HG03280 (cell line): ENCODE results near the gene GABBR2.

Source experiments
- ATAC-seq: cut with Tn5 transposase; IDR thresholded peaks from one replicate; pipeline ENCODE4 v1.9.1; 2021; ENCODE audit warnings: mild to moderate bottlenecking, moderate library complexity; ENCODE audit not compliant: unreplicated experiment

GABBR2 gene

DNA sequence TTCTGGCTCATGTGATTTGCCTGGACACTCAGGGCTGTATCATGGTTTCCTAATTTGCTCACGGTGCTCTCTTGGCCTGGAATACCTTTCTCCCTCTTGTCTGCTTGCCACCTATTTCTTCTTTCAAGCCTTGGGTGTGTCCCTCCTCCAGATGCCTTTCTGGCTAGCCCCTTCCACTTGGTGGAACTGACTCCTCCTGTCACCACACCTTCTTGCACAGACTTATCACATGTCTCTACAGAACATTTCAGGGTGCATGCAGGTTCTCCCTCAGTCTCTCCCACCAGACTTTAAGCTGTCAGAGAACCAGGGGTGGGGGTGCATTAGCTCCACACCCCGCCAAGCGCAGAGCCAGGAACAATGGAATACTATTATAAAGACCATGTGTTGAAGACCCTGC lies 455.2 kb downstream of the GABBR2 start:
- ATAC-seq = no peak

DNA sequence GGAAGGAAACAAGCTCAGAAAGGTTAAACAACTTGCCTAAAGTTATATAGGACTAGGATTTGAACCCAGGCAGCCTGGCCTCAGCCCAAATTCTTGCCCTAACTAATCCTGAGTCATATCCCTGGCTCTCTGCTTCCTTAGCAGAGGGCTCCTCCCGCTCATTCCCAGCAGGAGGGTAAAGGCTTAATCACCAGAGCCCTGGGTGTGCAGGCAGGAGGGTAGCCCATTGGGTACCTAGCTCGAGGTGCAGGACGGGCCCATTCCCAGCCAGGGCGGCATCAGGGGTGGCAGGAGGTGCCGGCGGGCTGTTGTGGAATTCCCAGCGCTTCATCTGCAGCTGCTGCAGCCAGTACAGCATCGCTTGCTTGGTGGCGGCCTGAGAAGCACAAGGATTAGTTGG lies 457.2 kb downstream of the GABBR2 start:
- ATAC-seq = no peak

DNA sequence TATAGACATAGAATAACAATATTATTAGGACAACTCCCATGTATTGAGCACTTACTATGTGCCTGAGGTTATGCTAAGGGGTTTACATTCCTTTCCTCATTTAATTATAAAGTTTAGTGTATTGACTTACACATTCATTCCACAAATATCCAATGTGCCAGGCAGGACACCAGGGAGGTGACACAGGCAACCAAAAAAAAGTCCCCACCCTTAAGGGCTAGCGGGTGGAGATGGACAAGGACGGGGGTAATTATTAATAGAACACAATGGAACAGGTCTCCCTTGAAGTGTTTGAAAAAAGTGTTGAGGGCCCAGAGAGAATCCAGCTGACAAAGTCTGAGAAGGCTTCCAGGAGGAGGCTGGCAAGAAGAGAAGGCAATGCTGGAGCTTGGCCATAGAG lies 459.0 kb downstream of the GABBR2 start:
- ATAC-seq = no peak

DNA sequence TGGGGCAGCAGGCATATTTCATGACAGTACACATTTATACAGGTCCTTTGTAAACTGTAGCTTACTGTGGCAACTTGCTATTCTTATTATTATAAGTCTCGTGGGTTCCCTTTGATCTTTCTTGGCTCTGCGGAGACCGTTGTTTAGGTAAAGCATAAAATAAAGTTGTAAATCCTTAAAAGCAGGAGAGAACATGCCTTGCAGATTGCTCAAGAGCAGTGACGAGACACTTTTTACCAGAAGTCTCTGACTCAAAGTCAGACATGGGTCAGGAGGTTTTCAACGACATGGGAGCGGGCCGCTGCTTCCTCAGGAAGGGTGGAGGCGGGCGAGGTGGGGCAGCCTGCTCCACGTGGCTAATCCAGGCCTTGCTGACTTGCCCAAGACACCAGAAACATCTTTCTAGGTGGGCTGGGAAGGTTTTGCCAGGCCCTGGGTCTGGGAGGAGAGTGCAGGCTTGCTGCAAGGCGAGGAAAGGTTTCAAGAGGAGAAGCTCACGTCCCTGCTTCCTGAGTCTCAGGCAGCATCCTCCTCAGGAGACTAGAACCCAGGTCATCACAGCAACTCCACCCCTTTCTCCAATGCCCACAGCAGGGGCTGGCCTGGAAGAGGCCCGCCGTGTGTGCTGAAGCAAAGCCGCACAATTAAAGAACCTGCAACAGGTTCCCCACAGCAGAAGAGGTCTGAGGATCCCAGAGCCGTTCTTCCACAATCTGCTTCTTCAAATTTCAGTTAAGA lies 459.8 kb downstream of the GABBR2 start:
- ATAC-seq = no peak

DNA sequence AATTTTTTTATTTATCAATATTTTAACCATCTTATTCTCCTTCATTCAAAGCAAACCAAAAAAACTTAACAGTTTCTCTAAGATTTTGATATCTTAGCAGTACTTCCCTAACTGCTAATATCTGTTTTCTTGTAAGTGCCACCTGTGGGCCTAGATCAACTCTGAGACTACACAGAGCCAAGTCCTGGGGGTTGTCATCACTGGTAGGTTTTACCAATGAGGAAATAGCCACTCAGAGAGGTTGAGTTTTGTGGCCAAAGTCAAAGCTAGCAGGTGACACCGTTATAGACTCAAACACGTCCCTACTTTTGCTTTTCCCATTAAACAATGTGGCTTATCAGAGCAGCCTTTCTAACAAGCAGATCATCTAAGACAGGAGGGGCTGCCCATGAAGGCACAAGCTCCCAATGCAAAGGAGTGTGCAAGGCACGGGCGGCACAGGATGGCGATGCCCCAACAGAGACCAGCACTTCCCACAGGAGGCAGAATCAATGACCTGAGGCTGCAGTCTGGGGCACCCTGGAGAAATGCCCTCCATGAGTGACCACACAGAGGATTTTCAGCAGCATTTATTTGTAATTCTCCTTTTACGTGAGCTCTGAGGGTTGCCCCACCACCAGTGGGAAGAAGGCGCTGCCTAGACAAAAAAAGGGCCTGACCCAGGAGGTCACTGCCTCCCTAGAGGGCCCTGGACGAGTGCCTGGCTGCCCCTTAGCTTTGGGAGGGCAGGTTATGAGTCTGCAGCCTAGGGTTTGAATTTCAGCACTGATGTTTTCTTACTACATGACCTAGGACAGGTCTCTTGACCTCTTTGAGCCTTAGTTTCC lies 460.7 kb downstream of the GABBR2 start:
- ATAC-seq = no peak

DNA sequence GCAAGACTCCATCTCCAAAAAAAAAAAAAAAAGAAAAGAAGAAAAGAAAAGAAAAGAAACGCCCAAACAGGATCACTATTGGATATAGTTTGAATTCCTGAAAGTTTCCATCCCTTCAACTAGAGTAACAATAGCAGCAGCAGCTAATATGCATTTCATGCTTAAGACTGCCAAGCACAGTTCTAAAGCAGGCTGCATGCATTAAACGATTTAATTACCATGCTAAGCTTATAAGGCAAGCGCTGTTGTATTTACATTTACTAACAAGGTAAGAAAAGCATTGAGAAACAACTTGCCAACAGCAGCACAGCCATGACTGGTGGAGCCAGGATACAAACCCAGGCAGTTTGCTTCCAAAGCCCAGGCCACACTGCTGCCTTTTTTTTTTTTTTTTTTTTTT lies 466.3 kb downstream of the GABBR2 start:
- ATAC-seq = no peak

DNA sequence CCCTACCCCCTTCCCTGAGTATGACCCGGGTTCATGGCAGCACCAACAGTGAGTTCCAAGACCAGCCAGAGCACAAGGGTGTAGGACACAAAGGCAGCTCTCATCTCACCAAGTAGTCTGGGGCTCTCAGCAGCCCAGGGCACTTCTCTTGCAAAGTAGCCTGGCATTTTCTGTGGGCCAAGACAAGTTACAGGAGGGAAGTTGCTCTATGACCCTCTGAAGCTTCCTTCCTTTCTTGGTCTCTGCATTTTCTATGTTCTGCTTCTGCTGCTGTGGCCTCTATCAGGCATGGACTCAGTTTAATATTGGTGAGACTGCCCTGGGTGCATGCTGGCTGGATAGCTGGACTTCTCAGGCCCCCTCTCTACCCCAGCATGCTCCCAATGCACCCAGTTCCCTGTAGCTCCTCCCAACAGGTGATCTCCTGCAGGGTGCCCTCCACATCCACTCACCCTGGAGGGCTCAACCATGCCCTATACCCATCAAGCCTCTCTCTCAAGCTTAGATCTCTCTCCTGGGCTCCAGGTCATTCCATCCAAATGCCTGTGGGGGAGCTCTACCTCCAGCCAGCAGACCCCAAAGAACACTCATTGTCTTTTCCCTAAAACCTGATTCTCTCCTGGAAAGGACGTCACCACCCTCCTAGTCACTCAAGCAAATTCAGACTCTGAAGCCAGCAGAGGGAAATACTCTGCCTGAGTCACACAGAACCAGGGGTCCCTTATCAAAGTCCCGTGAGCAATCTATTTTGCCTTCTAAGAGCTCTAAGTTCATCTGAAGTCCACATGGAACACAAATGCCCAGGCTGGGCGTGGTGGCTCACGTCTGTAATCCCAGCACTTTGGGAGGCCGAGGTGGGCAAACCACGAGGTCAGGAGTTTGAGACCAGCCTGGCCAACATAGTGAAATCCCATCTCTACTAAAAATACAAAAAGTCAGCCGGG lies 467.1 kb downstream of the GABBR2 start:
- ATAC-seq = no peak

DNA sequence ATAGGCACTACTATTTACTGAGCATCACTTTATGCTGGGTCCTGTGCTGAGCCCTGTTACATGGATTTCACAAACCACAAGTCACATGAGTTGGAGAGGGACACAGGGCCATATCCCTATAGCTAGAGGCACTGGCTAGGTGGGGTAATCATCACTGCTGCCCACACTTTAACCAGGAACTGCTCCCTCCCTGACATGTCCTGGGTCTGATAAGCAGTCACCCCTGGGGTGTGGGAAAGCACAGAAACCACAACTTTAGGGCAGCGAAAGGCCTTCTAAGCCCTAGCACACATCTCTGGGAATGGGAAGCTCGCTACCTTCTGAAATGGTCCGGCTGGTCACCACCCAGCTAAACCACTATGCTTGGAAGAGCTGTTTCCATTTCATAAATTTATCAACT lies 468.3 kb downstream of the GABBR2 start:
- ATAC-seq = no peak
